Lower leg skin (tissue), 3 donors: ENCODE measurements around the gene CCDC175.

Experiments
- CTCF ChIP-seq, 3 donors: fragments of 450-650 bp; IDR thresholded peaks; one replicate each; pipeline ENCODE4 v1.5.1; 2016; ENCODE audit warnings: antibody characterized with exemption in 3 of 3, mild to moderate bottlenecking in 3 of 3, moderate library complexity in 2 of 3
- POLR2A ChIP-seq, 2 donors: fragments of 450-650 bp; IDR thresholded peaks; one replicate each; pipeline ENCODE4 v1.6.1; 2016 to 2017; ENCODE audit warnings: antibody characterized with exemption in 2 of 2, mild to moderate bottlenecking in 1 of 2, moderate library complexity in 1 of 2

- TF ChIP-seq POLR2A (IDR thresholded peaks at IDR 0.05): no peak
- no peak for TF ChIP-seq CTCF (IDR thresholded peaks at IDR 0.05)
Measured at GRCh38 chr14:59532419-59532818, 44.2 kb downstream of the CCDC175 start.
